GM19372 (cell line): Measurements from ENCODE around the gene NUDC.
"Not testable (repeated sequence)": the region's sequence is repeated elsewhere in the genome, so short reads cannot be mapped to it uniquely, and the experiment has no call there.

Source experiments
- ATAC-seq: cut with Tn5 transposase; IDR thresholded peaks from one replicate; pipeline ENCODE4 v1.9.1; 2021; ENCODE audit warnings: mild to moderate bottlenecking, low read depth, moderate library complexity; ENCODE audit not compliant: unreplicated experiment

NUDC gene

DNA sequence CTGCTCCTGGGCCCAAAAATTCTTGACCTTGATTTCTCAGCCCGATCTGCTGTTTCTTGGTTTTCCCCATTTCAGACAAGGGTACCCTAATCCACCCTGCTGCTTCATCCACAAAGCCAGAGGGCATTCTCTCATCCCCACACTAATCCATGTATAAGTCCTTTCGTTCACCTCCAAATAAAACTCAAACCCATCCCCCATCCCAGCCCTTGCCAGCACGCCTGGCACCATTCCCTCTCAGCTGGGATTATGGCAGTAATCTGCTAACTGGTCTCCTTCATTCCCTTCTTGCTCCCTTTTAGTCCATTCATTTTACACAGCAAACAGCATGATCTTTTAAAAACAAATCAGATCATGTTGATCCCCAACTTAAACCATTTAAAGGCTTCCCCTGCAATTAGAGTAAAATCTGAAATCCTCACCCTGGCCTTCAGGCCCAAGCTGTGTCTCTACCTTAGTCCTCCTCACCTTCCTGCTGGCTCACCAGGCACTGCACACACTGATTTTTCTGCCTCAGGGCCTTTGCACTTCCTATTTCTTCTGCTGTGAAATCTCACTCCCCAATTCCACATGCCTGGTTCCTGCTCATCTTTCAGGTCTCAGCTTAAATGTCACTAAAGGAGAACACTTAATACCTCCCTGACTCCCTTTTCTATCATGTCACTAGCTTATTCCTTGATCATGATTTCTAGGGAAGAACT lies 59.8 kb downstream of the NUDC start:
- no peak for ATAC-seq

DNA sequence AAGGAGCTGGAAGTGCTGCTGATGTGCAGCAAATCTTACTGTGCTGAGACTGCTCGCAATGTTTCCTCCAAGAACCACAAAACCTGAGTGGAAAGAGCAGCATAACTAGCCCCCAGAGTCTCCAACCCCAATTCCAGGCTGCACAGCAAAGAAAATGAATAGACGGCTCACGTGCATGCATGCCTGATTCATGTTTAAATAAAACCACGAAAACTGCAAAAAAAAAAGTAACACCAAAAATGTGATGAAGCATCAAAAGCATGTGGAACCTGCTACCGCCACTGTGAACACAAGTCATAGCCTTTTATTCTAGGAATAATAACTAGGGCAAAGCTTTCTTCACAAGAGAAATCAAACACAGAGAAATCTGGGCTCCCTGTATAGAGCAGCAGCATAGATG lies 62.3 kb downstream of the NUDC start:
- ATAC-seq = no peak

GRCh38 chr1:26984291-26984690 lies 62.7 kb downstream of the NUDC start:
- no peak for ATAC-seq

DNA sequence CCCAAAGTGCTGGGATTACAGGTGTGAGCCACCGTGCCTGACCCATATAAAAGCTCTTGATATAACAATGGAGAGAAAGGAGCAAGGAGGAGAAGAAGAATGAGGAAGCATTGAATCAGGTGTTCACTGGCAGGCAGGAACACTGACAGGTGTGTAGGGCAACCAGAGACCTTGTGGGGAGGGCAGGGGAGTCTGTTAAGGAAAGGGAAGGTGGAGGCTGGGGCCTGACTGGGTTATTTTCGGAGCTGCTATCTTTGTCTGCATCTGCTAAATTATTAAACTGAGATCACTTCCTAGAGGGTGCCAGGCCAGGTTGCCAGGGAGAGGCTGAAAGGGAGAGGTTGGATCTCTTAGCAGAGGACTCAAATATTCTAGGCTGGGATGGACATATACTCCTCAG lies 65.1 kb downstream of the NUDC start:
- no peak for ATAC-seq

DNA sequence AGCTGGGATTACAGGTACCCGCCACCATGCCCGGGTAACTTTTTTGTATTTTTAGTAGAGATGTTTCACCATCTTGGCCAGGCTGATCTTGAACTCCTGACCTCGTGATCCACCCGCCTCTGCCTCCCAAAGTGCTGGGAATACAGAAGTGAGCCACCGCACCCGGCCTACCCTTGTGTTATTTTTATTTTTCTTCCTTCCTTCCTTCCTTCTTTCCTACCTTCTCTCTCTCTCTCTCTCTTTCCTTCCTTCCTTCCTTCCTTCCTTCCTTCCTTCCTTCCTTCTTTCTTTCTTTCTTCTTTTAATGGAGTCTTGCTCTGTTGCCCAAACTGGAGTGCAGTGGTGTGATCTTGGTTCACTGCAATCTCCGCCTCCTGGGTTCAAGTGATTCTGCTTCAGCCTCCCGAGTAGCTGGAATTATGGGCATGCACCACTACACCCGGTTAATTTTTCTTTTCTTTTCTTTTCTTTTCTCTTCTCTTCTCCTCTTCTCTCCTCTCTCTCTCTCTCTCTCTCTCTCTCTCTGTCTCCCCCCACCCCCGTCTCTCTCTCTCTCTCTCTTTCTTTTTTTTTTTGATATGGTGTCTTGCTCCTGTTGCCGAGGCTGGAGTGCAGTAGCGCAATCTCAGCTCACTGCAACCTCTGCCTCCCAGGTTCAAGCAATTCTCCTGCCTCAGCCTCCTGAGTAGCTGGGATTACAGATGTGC lies 68.0 kb downstream of the NUDC start:
- ATAC-seq = not testable (repeated sequence)

- no peak for ATAC-seq
Measured at GRCh38 chr1:26991310-26992116, 70.0 kb downstream of the NUDC start.

DNA sequence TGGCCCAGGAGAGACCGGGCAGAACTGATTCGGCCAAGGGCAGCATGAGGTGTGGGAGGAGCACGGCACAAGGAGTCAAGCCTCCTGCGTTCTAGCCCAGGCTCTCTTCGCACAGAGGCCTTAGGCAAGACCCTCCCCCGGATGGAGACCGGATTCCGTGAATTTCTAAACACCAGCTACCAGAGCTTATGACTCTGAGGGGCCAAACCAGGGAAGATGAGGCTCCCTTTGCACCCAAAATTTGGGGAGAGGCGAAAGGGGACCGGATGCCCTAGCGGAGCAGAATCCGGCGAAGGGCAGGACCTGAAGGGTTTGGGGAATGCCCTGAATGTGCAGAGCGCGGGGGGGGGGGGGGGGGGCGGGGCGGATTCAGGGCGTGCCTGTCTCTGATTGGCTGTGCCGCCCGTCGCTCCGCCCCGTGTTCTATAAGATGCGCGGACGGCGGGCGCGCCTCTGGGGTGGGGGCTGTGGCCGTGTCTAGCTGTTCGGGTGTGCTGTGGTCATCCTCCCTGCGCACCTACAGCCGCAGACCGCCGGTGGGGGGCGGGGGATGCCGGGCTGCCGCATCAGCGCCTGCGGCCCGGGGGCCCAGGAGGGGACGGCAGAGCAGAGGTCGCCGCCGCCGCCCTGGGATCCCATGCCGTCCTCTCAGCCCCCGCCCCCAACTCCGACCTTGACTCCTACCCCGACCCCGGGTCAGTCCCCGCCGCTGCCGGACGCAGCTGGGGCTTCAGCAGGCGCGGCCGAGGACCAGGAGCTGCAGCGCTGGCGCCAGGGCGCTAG lies 71.9 kb downstream of the NUDC start, which contains the start of gene TRNP1:
TSS of gene TRNP1 (plus strand) at position 456 of the 783 bp plus-strand sequence. CDS start at position 551, 95 bp downstream.
- ATAC-seq = no peak

DNA sequence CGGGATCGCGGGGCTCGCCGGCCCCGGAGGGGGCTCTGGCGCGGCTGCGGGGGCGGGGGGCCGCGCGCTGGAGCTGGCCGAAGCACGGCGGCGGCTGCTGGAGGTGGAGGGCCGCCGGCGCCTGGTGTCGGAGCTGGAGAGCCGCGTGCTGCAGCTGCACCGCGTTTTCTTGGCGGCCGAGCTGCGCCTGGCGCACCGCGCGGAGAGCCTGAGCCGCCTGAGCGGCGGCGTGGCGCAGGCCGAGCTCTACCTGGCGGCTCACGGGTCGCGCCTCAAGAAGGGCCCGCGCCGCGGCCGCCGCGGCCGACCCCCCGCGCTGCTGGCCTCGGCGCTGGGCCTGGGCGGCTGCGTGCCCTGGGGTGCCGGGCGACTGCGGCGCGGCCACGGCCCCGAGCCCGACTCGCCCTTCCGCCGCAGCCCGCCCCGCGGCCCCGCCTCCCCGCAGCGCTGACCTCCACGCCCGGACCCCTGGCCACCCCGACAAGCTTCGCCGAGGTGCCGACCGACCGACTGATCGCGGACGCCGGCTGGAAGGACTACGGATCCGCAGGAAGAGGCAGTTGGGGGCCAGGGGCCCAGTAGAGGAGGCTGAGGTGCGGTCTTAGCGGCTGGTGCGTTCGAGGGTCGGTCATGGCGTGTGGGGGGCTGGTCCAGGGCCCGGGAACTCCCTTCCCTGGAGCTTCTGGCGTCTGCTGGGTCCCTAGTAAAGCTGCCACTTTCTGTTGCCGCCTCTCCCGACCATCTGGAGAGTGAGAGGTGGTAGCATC lies 72.7 kb downstream of the NUDC start:
- ATAC-seq = no peak

- ATAC-seq = no peak
Measured at GRCh38 chr1:26994787-26995517, 73.4 kb downstream of the NUDC start.

DNA sequence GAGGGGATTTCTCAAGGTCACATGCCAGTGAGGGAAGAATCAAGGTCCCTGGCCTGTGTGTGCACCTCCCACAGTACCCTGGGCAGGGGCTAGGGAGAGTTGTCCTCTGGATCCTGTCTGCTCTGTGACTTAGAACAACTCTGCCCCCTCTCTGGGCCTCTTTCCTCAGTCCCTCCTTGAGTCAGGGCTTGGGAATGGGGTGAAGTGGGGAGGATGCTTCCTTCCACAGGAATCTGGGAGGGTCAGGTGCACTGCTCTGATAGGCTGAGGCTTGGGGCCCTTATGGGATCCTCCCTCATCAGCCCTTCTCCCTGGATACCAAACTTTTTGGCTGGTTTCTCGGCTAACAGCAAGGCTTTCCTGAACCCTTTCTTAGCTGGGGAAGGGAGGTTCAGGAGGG lies 74.5 kb downstream of the NUDC start:
- no peak for ATAC-seq
